LHCN-M2 (cell line): ENCODE data around the gene DNAI2. TPM values are rescaled to one million over a fixed set of nuclear protein-coding genes. Genes with fewer than 3 reads are reported as not detected.
"Not testable (repeated sequence)": the region's sequence is repeated elsewhere in the genome, so short reads cannot be mapped to it uniquely, and the experiment has no call there.

Source experiments
- DNase-seq: peaks from one replicate; pipeline ENCODE4 v3.0.0-alpha.2; 2012; ENCODE audit warnings: low read depth
- total RNA-seq: library from RNA; depleted of rRNA; stranded (reverse); fragments of >200 nt; gene quantifications from 2 replicates; pipeline ENCODE4 v1.2.3, GENCODE V29; 2014

The DNAI2 gene
- total RNA-seq, 1 experiment from 2014 or later = not detected

DNA sequence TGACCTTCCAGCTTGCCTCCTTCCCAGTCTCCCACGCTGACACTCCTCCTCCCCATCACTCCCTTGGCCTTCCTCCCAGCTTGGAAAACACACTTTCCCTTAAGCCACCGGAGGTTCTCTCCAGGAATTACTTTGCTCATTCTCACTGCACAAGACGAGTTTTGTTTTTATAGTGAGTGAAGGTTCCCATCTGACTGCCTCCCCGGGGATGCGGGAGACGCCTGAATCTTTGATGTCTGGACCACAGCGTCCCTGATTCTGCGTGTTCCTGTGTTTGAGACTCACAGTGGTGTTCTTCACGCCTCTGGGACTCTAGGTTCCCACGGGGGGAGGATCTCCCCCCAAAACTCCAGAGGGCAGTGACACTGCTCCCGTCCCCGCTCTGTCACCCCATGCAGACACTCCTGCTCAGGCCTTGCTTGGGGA lies 2.0 kb downstream of the DNAI2 start:
- DNase-seq = no peak

DNA sequence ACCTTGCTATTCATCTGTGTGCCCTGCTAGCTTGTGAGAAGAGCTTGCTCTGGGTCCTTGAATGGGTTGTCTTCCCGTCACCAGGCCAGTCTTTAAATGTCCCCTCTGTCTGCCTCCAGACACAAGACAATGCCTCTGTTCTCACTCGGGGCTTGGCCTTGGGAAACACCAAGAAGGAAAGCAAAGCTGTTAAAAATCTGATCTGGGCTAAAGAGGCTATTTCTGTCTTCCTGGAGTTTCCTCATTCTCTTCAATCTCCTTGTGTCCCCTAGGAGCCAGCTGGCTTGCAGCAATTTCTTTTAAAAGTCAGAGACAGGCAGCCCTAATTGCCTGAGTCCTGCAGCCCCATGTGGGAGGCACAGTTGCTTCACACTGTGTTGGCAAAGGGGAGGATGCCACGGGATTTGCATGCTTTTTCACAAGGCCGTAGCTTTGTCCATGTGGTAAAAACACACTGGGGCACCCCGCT lies 2.5 kb downstream of the DNAI2 start:
- no peak for DNase-seq

DNA sequence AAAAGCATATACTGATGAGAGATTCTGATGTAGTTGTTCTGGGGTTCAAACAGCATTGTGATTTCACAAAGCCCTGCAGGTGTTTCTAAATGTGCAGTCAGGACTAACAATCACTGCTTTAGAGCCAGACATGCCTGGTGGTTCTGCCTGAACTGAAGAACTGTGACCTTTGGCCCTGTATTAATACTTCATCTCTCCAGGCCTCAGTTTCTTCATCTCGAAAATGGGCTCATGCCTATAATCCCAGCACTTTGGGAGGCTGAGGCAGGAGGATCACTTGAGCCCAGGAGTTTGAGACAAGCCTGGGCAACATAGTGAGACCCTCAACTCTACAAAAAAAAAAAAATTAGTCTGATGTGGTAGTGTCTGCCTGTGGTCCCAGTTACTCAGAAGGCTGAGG lies 3.9 kb downstream of the DNAI2 start:
- DNase-seq = no peak

DNA sequence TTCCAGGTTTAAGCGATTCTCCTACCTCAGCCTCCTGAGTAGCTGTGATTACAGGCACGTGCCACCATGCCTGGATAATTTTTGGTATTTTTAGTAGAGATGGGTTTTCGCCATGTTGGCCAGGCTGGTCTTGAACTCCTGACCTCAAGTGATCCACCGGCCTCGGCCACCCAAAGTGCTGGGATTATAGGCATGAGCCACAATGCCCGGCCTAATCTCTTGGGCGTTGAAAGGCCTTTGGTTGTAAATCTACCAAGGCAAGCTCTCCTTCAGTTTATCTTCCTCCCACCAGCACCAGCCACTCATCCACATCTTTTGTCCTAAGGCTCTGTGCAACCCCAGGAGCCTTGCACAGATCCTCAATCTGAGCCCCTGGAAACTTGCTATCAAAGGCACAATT lies 5.6 kb downstream of the DNAI2 start:
- DNase-seq = not testable (repeated sequence)

DNA sequence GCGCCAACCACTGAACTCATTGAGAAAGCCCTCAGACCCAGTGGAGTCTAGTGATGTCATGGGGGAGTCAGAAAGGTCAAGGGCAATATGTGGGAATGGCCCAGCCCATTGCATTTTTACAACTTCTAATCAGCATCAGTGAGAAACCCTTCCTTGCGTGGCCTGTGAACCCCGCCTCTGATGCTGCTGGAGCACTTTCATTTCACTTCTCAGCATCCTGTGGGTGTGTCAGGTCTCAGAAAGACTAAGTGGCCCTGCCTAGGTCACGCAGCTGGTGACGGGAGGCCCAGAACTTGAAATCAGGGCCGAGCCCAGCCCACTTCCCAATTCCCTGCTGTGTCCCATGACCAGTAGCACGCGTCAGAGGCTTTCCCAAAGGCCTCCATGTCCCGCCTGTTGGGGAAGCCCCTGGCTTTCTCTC lies 6.1 kb downstream of the DNAI2 start:
- no peak for DNase-seq

DNA sequence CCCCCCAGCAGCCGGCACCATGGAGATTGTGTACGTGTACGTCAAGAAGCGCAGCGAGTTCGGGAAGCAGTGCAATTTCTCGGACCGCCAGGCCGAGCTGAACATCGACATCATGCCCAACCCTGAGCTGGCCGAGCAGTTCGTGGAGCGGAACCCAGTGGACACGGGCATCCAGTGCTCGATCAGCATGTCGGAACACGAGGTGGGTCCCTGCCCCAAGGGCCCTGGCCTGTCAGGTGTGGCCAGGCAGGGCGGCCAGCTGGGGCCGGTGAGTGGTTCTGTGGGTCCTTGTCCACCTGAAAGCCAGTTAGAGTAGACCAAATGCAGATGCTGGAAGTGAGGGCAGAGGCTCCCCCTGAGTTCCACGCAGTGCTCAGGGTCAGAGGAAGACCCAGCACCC lies 7.8 kb downstream of the DNAI2 start:
- DNase-seq = no peak

DNA sequence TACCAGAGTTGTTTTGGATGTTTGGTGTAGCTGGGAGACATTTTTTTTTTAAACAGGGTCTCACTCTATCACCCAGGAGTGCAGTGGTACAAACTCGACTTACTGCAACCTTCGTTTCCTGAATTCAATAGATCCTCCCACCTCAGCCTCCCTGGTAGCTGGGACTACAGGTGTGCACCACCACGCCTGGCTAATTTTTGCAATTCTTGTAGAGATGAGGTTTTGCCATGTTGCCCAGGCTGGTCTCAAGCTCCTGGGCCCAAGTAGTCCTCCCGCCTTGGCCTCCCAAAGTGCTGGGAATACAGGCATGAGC lies 8.2 kb downstream of the DNAI2 start:
- DNase-seq = not testable (repeated sequence)

DNA sequence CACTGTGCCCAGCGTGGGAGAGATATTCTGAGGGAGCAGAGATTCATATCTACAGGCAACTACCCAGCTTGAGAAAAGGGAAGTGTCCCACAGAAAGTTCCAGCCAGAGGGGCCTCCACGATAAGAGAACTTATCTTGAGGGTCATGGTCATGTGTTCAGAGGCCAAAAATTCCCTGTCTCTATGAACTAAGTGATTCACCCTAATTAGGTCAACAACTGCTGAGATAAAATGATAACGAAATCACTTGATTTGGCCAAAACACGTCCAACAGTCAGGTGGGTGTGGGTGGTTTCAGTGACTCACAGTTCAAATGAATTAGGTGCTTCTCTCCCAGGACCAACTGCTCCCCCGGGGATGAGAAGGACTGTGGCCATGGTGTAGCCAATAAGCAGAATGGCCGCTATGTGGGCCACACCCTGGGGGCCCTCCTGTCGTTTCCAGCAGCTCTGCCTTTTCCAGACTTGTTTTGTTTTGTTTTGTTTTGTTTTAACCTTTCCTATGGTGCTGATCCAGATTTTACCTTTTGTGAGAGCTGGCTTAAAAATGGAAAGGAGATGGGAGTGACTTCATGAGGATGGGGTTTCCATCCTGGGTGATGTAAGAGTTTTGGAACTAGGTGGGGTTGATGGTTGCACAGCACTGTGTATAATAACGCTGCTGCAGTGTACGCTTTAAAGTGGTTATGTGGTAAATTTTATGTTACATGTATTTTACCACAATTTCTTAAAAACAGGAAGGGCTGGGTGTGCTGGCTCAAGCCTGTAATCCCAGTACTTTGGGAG lies 8.7 kb downstream of the DNAI2 start:
- no peak for DNase-seq

DNA sequence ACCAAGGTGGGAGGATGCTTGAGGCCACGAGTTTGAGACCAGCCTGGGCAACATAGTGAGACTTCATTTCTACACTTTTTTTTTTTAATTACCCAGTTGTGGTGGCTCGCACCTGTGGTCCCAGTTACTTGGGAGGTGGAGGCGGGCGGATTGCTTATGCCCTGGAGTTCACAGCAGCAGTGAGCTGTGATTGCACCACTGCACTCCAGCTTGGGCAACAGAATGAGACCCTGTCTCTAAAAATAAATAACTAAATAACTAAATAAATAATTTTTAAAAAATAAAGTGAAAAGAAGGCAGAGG lies 9.3 kb downstream of the DNAI2 start:
- no peak for DNase-seq

DNA sequence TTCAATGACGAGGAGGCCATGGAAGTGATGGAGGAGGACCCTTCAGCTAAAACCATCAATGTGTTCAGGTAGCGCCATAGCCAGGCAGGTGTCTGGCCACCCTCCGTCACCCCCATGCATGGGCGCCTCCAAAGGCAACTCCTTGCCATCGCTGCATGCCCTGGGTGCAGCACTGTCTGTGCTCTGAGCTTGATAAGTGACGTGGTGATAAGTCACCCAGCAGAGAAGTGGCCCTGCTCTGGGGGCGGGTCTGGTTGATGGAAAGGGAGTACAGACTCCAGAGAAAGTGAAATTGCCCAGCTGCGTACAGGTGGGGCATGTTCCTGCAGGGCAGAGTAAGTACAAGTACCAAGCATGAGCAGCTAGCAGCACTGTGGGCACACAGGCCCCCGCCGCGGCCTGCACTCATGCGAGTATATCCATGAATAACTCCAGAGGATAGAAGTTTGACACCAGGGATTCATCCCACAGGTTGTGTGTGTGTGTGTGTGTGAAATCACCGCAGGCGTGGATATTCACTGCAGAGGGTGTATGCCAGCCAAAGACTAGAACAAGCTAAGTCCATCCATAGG lies 13.1 kb downstream of the DNAI2 start:
- DNase-seq = no peak

DNA sequence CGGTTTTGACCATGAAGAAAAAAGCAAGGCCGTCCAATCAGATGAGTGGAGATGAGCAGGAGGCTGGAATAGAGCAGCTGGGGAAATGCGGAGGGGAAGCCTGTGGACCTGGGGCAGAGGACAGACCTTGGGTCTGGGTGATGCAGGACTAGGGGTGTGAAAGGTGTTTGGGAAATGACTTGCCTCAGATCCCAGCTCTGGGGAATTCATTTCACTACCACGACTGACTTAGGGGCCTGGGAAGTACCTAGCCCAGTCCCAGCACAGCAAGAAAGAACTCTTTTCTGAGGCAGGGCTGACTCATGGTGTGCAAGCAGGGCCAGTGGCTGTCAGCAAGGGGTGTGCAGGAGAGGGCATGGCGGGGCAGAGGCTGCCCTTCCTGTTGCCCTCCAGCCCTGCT lies 14.8 kb downstream of the DNAI2 start:
- no peak for DNase-seq

DNA sequence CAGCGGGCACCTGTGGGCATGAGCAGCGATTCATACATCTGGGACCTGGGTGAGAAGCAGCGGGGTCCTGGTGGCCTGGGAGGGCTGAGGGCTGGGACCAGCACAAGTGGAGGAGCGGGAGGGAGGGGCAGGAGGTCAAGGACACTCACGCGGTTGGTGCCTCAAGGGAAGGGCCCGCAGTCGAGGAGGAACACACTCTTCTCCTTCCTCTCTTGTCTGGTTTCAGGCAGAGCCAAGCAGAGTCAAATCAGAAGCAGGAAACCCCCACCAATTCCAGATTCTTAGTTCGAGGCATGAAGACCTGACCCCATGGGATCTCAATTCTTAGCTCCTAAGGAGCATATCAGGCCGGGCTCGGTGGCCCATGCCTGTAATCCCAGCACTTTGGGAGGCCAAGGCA lies 15.7 kb downstream of the DNAI2 start:
- DNase-seq = no peak

DNA sequence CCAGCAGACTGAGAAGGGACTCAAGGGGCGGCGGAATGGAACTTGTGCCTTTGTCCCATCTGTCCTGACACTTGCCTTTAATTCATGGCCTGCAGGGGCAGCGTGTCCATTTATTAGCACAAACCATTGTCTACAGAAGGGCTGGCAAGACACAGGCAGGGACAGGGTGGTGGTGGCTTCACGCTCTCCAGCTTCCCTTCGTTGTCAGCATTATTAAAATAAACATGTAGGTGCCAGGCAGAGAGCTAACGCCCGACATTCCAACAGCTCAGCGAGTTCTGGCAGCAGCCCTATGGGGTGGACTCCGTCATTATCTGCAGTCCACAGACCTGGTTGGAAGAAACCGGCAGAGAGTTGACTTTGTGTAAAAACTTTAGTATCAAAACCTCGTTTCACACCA lies 16.3 kb downstream of the DNAI2 start:
- DNase-seq = no peak

DNA sequence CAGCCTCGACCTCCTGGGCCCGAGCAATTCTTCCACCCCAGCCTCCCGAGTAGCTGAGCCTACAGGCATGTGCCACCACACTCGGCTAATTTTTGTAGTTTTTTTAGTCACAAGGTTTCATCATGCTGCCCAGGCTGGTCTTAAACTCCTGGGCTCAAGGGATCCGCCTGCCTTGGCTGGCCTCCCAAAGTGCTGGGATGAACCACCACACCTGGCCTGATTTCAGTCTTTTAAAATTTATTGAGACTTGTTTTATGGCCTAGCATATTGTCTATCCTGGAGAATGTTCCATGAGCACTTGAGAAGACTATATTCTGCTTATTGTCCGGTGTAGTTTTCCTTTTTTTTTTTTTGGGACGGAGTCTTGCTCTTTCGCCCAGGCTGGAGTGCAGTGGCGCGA lies 18.5 kb downstream of the DNAI2 start:
- no peak for DNase-seq

DNA sequence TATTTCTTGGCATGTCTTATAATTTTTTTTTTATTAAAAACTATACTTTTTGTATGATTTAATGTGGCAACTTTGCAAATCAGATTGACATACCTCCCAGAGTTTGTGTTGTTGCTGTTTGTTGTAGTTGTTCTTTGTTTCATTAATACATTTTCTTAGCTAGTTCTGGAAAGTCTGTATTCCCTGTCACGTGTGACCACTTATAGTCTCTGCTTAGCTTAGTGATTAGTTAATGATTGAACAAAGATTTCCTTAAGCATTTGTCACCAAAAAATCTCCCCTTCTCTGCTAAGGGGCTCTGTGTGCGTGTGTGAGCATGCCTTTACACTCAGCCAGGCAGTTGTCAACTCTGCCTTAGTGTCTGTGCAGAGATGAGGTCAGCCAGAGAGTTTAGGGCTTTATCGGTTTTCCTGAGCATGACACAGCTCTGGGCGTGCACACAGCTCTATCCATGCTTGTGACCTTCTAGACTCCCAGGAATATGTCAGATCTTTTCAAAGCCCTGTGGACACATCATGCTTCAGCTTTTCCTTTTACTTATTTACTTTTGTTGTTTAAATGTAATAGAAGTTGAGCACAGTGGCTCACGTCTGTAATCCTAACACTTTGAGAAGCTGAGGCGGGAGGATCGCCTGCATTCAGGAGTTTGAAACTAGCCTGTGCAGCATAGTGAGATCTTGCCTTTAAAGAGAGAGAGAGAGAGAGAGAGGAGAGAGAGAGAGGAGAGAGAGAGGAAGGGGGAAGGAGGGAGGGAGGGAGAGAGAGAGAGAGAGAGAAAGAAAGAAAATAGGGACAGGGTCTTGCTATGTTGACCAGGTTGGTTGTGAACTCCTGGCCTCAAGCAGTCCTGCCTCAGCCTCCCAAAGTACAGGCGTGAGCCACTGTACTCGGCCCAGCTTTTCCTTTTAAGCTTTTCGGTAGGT lies 21.9 kb downstream of the DNAI2 start:
- DNase-seq = no peak

DNA sequence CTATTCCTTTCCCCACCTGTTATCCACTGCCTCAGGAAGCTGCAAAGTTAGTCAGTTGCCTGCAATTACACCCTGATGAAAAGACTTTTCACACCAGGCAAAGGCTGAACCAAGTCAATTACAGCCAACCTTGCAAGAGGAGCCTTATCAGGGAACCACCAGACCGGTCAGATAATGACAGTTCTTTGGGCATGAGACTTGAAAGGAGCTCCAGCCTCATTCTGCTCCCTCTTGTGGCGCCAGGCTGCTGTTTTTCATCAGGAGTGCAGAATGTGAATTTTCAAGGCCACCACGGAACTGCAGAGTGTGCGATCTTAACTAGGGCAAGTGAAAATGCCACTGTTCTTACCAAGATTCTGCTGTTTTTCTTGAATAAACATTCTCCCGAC lies 22.5 kb downstream of the DNAI2 start:
- DNase-seq = peak; percentile 5

DNA sequence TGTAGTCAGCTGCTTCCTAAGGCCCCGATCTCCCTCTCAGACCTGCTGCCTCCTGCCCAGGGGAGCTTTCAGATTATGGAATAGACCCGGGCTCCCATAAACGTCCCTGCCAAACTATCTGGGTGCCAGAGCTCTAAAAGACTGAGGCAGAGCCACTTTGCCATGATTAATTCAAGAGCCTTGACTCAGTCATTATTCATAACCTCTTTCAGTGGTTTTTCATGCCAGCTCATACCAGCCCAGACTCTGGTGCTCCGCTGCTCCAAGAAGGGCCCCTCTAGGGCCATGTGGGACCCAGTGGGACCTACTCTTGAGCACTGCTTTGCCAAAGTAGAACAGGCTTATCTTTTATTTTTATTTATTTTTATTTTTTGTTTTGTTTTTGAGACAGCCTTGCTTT lies 23.9 kb downstream of the DNAI2 start:
- peak; percentile 5 for DNase-seq

DNA sequence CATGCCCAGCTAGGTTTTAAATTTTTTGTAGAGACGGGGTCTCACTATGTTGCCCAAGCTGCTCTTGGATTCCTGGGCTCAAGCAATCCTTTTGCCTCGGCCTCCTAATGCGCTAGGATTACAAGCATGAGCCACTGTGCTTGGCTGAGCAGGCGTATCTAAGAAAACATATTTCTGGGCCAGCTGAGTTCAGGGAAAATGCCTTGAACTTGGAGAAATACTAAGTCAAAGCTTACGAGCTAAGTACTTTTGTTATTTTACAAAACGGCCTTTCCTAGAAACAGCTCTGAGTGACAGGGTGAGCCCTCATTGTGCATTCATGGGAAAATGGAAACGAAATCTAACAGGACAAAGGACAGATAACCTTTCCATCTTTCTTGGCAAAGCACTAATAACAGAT lies 24.7 kb downstream of the DNAI2 start:
- DNase-seq = no peak

DNA sequence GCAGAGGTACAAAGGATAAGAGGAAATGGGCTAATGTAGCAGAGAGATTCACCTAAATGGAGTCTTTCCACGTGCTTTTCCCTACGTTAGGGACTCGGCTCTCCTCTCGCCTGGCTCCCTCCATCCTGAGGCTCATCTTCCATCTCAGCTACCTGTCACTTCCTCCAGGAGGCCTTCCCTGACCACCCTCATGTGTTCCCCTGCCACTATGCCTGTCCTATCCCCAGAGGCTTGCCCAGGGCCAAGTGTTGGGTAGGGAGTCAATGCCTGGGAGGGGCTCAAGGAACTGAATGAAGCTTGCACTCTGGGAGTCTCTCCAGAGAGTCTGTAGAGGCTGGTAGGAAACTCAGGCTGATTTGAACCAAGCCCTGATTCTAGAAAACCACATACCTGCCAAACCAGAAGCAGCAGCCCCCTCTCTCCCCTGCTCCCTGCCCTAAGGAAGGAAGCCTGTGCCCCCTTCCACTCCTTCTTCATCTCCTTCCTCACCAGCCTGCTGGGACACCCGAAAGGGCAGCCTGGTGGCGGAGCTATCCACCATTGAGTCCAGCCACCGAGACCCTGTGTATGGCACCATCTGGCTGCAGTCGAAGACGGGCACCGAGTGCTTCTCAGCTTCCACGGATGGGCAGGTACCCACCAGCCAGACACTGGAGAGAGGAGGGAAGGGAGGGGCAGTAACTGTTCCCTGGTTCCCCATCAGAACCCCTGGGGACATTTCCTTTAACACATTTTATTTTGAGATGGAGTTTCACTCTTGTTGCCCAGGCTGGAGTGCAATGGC lies 25.4 kb downstream of the DNAI2 start:
- DNase-seq = no peak

DNA sequence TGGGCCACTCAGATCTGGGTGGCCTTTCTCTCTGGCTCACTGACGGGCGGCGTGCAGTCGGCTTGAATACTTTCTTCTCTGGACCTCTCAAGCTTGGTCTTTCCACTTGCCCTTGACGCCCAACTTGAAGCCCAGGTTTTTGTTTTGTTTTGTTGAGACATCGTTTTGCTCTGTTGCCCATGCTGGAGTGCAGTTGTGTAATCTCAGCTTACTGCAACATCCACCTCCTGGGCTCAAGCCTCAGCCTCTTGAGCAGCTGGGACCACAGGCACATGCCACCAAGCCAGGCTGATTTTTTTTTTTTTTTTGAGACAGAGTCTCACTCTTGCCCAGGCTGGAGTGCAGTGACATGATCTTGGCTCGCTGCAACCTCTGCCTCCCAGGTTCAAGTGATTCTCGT lies 29.3 kb downstream of the DNAI2 start:
- no peak for DNase-seq

DNA sequence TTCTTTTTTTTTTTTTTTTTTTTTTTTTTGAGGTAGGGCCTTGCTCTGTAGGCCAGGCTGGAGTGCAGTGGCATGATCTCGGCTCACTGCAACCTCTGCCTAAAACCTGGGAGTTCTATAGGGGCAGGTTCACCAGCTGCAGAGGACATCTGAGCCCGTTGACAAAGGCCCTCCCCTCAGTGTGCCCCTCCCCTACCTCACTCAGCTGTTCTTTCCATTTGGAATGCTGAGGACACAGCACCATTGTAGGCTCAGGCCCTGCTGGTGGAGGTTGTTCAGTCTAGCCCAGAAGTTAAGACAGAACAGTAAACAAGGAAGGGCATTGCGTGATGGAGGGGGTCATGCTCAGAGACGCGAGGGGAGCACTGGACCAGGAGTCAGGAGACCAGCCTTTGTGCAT lies 30.1 kb downstream of the DNAI2 start:
- no peak for DNase-seq
